ENCODE data around the gene TFIP11. TPM values are rescaled to one million over a fixed set of nuclear protein-coding genes. Genes with fewer than 3 reads are reported as not detected.

TFIP11 gene
- total and polyA plus RNA-seq, 4 donors, result 14.3 to 31.7 (median 24.6) TPM

DNA sequence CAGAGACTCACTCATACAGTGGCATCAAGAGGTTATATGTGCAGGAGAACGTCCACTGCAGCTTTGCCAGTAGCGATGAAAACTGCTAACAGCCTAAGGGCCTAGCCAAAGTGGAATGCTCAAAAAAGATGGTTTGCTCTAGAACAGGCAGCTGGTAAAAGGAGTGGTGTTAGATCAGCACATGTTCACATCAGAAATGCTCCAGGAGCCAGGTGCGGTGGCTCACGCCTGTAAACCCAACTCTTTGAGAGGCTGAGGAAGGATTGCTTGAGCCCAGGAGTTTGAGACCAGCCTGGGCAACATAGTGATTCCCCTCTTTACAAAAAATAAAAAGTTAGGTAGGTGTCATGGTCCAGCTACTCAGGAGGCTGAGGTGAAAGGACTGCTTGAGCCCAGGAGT lies 10.3 kb upstream of the TFIP11 start:
- TF ChIP-seq, protein P1, sequence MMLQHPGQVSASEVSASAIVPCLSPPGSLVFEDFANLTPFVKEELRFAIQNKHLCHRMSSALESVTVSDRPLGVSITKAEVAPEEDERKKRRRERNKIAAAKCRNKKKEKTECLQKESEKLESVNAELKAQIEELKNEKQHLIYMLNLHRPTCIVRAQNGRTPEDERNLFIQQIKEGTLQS (IDR thresholded peaks at IDR 0.05), result no peak
- no peak for TF ChIP-seq NR2F2 (IDR thresholded peaks at IDR 0.05)
- TF ChIP-seq HNF4A (conservative IDR thresholded peaks at IDR 0.05), result no peak
- no peak for TF ChIP-seq JUND (IDR thresholded peaks at IDR 0.05)
- no peak for TF ChIP-seq RAD21 (IDR thresholded peaks at IDR 0.05)
- Histone ChIP-seq H3K4me1 (ENCODE audit: control insufficient read depth in 4 of 4, insufficient read depth in 4 of 4, low read length in 3 of 4) (peaks cover under 1 to 15% (median 5%) of the 10 kb centered on the region in 4 donors), H3K36me3 (ENCODE audit: control insufficient read depth in 4 of 4, insufficient read depth in 3 of 4, low read depth in 1 of 4, low read length in 3 of 4) (no peaks in the 10 kb centered on the region), H3K27me3 (ENCODE audit: control insufficient read depth in 4 of 4, insufficient read depth in 4 of 4, low read length in 3 of 4) (no peaks in the 10 kb centered on the region), H3K9me3 (ENCODE audit: control insufficient read depth in 4 of 4, low read length in 3 of 4) (no peaks in the 10 kb centered on the region), H3K9ac (ENCODE audit: low read depth in 1 of 2, low read length in 2 of 2) (no peak overlapping the region), H3K27ac (ENCODE audit: low read depth in 1 of 2, low read length in 2 of 2) (peak overlapping the region; percentile 1 to 23), H3K4me3 (ENCODE audit: low read depth in 1 of 3, low read length in 3 of 3) (no peak overlapping the region)
- no peak for DNase-seq (ENCODE audit: low spot score)
- WGBS, result 94% methylated on average over 4 of the region's 4 CpGs

DNA sequence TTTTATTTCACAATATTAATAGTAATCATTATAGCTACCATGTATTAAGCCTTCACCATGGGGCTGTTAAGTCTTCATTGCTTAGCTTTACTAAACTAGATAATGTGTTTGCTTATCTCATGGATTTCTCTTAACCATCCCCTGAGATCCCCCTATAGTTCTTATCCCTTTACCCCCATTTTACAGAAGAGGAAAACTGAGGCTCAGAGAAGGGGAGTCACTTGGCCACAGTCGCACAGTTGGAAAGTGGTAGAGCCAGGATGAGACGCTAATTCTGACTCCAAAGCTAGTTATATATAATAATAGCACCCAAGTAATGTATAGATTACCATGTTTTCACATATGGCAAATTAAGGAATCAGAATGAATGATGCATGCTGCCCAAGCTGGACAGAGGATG lies 9.7 kb upstream of the TFIP11 start:
- Histone ChIP-seq H3K9ac (ENCODE audit: low read depth in 1 of 2, low read length in 2 of 2) (no peak overlapping the region), H3K9me3 (ENCODE audit: control insufficient read depth in 4 of 4, low read length in 3 of 4) (no peaks in the 10 kb centered on the region), H3K27me3 (ENCODE audit: control insufficient read depth in 4 of 4, insufficient read depth in 4 of 4, low read length in 3 of 4) (no peaks in the 10 kb centered on the region), H3K27ac (ENCODE audit: low read depth in 1 of 2, low read length in 2 of 2) (peak overlapping the region in 1 of 2 donors; percentile 1), H3K4me3 (ENCODE audit: low read depth in 1 of 3, low read length in 3 of 3) (no peak overlapping the region), H3K36me3 (ENCODE audit: control insufficient read depth in 4 of 4, insufficient read depth in 3 of 4, low read depth in 1 of 4, low read length in 3 of 4) (no peaks in the 10 kb centered on the region), H3K4me1 (ENCODE audit: control insufficient read depth in 4 of 4, insufficient read depth in 4 of 4, low read length in 3 of 4) (peaks cover 2 to 18% (median 6%) of the 10 kb centered on the region in 4 donors)
- TF ChIP-seq ZBTB33 (IDR thresholded peaks at IDR 0.05), result no peak
- TF ChIP-seq HNF4A (conservative IDR thresholded peaks at IDR 0.05), result no peak
- TF ChIP-seq EGR1 (IDR thresholded peaks at IDR 0.05; ENCODE audit: low read depth in 2 of 2), result no peak
- no peak for TF ChIP-seq SP1 (IDR thresholded peaks at IDR 0.05)
- TF ChIP-seq JUND (IDR thresholded peaks at IDR 0.05), result no peak
- WGBS, result 96% methylated on average over 2 of the region's 2 CpGs
- DNase-seq (ENCODE audit: low spot score), result no peak

- no peak for TF ChIP-seq RAD21 (IDR thresholded peaks at IDR 0.05)
- no peak for TF ChIP-seq GABPA (IDR thresholded peaks at IDR 0.05 in 1 of 2, conservative IDR thresholded peaks at IDR 0.05 in 1 of 2)
- no peak for TF ChIP-seq EGR1 (IDR thresholded peaks at IDR 0.05; ENCODE audit: low read depth in 2 of 2)
- TF ChIP-seq HNF4A (conservative IDR thresholded peaks at IDR 0.05), result no peak
- TF ChIP-seq SP1 (IDR thresholded peaks at IDR 0.05), result no peak
- no peak for TF ChIP-seq JUND (IDR thresholded peaks at IDR 0.05)
- TF ChIP-seq ZBTB33 (IDR thresholded peaks at IDR 0.05), result no peak
- TF ChIP-seq FOXA2 (IDR thresholded peaks at IDR 0.05), result no peak
- no peak for TF ChIP-seq CTCF (IDR thresholded peaks at IDR 0.05; ENCODE audit: low read depth, low read length, missing input control)
- TF ChIP-seq TAF1 (conservative IDR thresholded peaks at IDR 0.05), result no peak
- no peak for TF ChIP-seq RXRA (IDR thresholded peaks at IDR 0.05)
- TF ChIP-seq, protein P2, sequence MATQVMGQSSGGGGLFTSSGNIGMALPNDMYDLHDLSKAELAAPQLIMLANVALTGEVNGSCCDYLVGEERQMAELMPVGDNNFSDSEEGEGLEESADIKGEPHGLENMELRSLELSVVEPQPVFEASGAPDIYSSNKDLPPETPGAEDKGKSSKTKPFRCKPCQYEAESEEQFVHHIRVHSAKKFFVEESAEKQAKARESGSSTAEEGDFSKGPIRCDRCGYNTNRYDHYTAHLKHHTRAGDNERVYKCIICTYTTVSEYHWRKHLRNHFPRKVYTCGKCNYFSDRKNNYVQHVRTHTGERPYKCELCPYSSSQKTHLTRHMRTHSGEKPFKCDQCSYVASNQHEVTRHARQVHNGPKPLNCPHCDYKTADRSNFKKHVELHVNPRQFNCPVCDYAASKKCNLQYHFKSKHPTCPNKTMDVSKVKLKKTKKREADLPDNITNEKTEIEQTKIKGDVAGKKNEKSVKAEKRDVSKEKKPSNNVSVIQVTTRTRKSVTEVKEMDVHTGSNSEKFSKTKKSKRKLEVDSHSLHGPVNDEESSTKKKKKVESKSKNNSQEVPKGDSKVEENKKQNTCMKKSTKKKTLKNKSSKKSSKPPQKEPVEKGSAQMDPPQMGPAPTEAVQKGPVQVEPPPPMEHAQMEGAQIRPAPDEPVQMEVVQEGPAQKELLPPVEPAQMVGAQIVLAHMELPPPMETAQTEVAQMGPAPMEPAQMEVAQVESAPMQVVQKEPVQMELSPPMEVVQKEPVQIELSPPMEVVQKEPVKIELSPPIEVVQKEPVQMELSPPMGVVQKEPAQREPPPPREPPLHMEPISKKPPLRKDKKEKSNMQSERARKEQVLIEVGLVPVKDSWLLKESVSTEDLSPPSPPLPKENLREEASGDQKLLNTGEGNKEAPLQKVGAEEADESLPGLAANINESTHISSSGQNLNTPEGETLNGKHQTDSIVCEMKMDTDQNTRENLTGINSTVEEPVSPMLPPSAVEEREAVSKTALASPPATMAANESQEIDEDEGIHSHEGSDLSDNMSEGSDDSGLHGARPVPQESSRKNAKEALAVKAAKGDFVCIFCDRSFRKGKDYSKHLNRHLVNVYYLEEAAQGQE (IDR thresholded peaks at IDR 0.05), result no peak
- no peaks in the 10 kb centered on the region for H3K9me3 ChIP-seq (ENCODE audit: control insufficient read depth in 4 of 4, low read length in 3 of 4)
- 94% methylated on average over 5 of the region's 5 CpGs for WGBS
These were observed 5.2 kb upstream of the TFIP11 start for GRCh38 chr22:26517429-26517828.

More at GRCh38 chr22:26517429-26517828, 5.2 kb upstream of the TFIP11 start:
- peak overlapping the region; percentile 93 to 98 for H3K27ac ChIP-seq (ENCODE audit: low read depth in 1 of 2, low read length in 2 of 2)
- H3K27me3 ChIP-seq (ENCODE audit: control insufficient read depth in 4 of 4, insufficient read depth in 4 of 4, low read length in 3 of 4), result no peaks in the 10 kb centered on the region
- H3K36me3 ChIP-seq (ENCODE audit: control insufficient read depth in 4 of 4, insufficient read depth in 3 of 4, low read depth in 1 of 4, low read length in 3 of 4), result no peaks in the 10 kb centered on the region
- no peak overlapping the region for H3K9ac ChIP-seq (ENCODE audit: low read depth in 1 of 2, low read length in 2 of 2)
- DNase-seq (ENCODE audit: low spot score), result no peak
- H3K4me3 ChIP-seq (ENCODE audit: low read depth in 1 of 3, low read length in 3 of 3), result no peak overlapping the region
- H3K4me1 ChIP-seq (ENCODE audit: control insufficient read depth in 4 of 4, insufficient read depth in 4 of 4, low read length in 3 of 4), result peaks cover 5 to 34% (median 23%) of the 10 kb centered on the region in 4 donors

All from liver (tissue), 9 donors.